Airway epithelial cell (primary cell): ENCODE measurements around the gene STAMBPL1. TPM values are rescaled to one million over a fixed set of nuclear protein-coding genes. Genes with fewer than 3 reads are reported as not detected.

Experiments used
- total RNA-seq: library from RNA; depleted of rRNA; stranded (reverse); fragments of >200 nt; gene quantifications from 2 replicates; pipeline ENCODE4 v1.2.3, GENCODE V29; 2015

Gene STAMBPL1
- total RNA-seq, result 7.3 and 9.0 TPM in 2 replicates

DNA sequence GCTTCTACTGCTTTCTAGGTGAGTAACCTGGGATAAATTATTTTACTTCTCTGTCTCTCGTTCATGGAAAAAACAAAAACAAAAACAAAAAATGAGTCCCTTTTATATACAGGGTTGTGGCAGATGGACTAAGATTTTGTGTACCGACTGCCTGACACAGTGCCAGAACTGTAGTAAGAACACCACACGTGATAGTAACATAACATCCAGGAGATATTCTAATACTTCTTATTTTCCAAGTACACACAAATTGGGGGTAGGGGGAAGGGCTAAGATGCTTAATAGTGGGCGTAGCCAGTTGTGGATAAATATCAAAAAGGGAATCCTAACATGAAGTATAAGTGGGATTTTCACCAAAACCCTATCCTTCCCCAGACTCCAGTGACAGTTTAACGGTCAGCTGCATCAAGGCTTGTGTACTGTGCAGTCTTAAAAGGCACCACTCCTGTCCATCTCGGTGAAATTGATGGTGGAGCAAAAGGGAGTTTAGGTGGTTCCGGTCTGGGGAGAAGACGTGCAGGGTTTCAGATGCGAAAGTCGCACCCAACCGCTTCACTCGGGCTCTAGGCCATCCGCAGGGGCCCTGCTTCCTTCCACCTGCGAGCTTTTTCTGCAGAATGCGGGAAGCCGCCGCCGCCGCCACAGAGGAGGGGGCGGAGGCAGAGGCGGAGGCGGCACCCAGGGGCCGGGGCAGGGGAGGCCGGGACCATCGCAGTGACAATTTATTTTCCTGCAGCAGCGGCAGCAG lies at the start of gene STAMBPL1:
TSS of gene STAMBPL1 (plus strand) at position 712 of the 748 bp plus-strand sequence. CDS start 21,464 bp downstream, outside the sequence.

DNA sequence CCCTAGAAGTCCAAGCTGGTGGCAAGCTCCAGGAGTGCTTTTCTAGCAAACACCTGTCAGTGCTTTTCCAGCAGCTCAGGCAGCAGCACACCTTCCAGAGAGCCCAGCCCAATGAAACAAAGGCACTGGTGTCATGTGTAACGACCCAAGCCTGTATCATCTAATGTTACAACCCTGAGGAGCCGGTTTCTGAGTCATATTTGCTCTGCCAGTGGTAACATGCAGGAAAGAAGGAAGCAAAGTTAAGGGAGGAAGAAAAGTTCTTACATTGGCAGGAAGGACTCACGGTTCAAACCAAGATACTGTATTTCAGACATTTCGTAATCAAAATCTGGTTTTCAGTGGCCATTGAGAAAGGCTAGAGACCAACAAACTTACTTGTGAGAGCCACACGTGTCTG lies 28.3 kb upstream of the STAMBPL1 start, which contains the start of gene ANKRD22:
TSS of gene ANKRD22 (minus strand) at position 139 of the 400 bp plus-strand sequence. CDS start 237 bp downstream, outside the sequence.

DNA sequence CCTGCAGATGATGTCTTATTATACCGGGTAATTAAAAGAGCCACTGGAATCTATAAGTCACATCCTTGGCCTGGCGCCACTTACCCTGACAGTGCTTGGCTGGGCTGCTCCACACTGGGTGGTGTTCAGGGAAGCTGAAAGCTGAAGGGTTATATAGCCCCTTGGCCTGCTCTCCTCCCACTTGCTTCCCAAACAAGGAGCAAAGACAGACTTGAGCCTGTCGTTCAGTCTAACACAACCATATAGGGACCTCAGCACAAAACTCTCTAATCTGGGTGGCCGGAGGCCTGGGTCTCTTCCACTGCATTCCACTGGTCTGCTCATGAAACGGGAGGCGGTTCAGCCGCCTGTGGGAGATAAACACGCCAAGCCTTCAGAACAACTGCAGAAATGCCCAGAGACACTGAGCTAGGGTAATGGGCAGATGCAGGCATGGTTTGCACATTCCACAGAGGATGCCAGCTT lies 72.6 kb downstream of the STAMBPL1 start, which contains the start of gene ACTA2:
TSS of gene ACTA2 (minus strand) at position 127 of the 465 bp plus-strand sequence. CDS start 3,843 bp downstream, outside the sequence.

Other genes with a start within 250 kb of the STAMBPL1 start
- gene LIPF, start 215.8 kb upstream of the STAMBPL1 start, total RNA-seq, result not detected in 2 replicates
- gene LIPK, start 174.0 kb upstream of the STAMBPL1 start, total RNA-seq, result 1.4 and 1.9 TPM in 2 replicates
- 0.42 and 0.93 TPM in 2 replicates for gene LIPN, start 120.2 kb upstream of the STAMBPL1 start, total RNA-seq
- gene LIPM, start 77.5 kb upstream of the STAMBPL1 start, total RNA-seq, result 0.14 TPM in 1 of 2 replicates, not detected in the other
- gene ANKRD22, start 28.4 kb upstream of the STAMBPL1 start, total RNA-seq, result 11.2 and 15.9 TPM in 2 replicates
- gene ACTA2, start 72.5 kb downstream of the STAMBPL1 start, total RNA-seq, result 19.7 and 20.5 TPM in 2 replicates
- gene FAS, start 110.6 kb downstream of the STAMBPL1 start, total RNA-seq, result 13.7 and 16.3 TPM in 2 replicates